G401 (cell line): ENCODE measurements around the gene LINC00237. TPM values are rescaled to one million over a fixed set of nuclear protein-coding genes. Genes with fewer than 3 reads are reported as not detected.

Experiments
- DNase-seq: peaks from one replicate; pipeline ENCODE4 v3.0.0-alpha.2; 2015; ENCODE audit warnings: low spot score
- in situ Hi-C: cut with HindIII; loops from 2 replicates; pipeline ENCODE4 v1.10.0; 2016; ENCODE audit warnings: low sequenced_read_pairs, mixed read lengths
- total RNA-seq: library from RNA; depleted of rRNA; stranded (reverse); fragments of >200 nt; shearing (Covaris generic); gene quantifications from 2 replicates; pipeline ENCODE4 v1.2.3, GENCODE V29; 2014

Gene LINC00237
- total RNA-seq, 1 experiment from 2014 or later = not detected

DNA sequence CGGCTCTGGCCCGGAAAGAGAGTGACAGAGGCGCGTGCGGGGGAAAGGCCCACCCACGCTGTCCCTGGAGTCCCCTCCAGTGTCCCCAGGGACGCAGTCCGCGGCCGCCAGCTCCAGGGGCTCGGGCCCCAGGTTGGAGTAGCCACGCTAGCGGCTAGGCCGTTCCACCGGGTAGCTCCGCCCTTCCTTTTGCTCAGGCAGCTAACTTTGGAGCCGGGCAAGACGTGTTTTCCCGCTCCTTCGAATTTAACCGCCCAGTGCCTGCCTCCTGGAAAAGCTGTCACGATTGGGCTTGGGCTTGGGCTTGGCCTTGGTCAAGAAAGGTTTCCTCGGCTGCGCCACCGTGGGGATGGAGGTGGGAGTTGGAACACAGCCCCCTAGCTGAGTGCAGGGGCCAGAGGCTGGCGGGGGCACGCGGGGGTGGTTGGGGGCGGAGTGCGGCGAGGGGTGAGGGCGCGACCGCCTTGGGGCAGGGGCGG lies 4.7 kb downstream of the LINC00237 start:
- in situ Hi-C loops = no loop called here
- DNase-seq = no peak

DNA sequence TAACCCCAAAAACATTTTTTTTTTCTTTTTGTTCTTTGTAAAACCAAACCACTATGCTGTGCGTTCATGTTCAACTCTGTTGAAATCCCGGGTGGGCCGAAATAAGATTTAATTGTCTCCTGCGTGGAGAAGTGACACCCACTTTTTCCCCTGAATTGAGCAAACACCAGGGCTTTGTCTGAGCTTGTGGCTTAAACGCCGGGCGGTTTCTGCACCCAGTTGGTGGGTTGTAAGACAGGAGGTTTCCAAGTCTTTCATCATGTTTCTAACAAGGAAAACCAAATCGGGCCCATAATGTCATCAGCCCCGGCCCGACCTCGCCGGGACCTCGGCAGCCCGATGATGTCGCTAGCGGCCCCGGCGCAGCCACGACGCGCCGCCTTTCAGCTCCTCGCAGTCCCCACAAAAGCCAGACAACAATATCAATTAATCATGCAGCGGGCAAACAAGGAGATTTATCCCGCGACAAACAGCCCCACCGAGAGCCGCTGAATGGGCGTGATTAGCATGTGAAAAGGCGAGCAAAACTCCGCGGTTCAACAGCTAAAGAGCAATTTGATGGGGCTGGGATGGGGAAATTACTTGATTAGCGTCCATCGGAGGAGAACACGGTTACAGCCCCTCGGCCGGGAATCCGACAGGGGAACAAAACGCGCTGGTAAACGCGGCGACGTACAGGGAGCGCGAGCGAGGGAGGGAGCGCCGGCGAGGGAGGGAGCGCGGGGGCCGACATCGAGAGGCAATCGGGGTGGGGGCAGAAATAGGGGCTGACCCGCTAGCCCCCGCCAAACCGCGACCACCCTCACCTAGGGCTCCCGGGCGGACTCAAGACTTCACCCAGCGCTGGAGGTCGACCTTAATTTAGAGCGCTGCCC lies 5.3 kb downstream of the LINC00237 start:
- in situ Hi-C loops = no loop called here
- DNase-seq = no peak

- DNase-seq = no peak
- in situ Hi-C loops = no loop called here
Observed at GRCh38 chr20:21099751-21100577, 6.2 kb downstream of the LINC00237 start.

DNA sequence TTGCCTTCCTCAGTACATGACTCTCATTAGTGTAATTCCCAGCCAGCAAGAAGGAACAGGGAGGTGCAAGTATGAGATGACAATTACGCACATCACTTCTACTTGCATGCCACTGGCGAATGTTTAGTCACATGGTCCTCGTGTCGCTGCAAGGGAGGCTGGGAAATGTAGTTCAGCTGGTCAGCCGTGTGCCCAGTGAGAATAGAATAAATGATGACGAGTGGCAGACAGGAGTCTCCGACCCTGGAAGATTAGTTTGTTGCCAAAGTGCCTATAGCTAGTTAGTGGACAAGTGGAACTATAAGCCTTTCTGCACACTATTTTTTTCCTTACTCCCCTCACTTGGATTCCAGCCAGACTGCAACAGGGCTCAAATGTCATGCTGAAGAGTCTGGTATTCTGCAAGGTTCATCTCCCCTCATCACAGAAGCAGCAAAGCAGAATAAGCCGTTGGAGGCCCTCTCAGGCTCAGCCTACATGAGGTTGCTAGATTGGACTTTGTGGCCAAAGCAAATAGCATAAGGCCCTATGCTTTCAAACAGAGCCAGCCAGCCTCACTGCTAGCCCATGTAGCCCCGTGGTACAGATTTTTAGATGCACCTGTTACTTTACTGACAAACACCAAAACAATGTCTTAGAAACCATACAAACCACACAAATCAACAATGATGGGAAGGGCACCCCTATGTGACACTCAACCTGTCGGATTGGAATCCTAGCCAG lies 9.7 kb downstream of the LINC00237 start:
- no peak for DNase-seq
- in situ Hi-C loops = no loop called here

DNA sequence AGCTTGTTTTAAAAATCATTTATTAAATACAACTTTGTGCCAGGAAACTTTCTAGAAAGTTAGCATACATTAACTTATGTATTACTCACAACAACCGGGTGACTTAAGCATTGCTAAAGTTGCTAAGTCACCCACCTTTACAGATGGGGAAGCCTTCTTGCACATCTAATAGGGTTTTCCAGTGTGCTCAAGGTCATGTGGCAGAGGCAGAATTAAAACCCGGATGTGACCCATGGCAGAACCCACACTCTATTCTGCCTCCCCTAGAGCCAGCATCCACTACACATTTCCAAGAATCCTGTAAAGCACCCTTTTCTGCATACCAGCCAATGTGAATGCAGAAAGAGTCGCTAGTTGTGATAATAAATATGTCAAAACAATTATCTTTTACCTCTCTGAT lies 13.4 kb downstream of the LINC00237 start:
- no peak for DNase-seq
- in situ Hi-C loops = no loop called here

- no peak for DNase-seq
- in situ Hi-C loops = no loop called here
Observed at GRCh38 chr20:21090721-21091120, 15.4 kb downstream of the LINC00237 start.

GRCh38 chr20:21090111-21090618 lies 16.0 kb downstream of the LINC00237 start:
- in situ Hi-C loops = no loop called here
- DNase-seq = no peak

GRCh38 chr20:21089391-21089790 lies 16.8 kb downstream of the LINC00237 start:
- DNase-seq = no peak
- in situ Hi-C loops = no loop called here

DNA sequence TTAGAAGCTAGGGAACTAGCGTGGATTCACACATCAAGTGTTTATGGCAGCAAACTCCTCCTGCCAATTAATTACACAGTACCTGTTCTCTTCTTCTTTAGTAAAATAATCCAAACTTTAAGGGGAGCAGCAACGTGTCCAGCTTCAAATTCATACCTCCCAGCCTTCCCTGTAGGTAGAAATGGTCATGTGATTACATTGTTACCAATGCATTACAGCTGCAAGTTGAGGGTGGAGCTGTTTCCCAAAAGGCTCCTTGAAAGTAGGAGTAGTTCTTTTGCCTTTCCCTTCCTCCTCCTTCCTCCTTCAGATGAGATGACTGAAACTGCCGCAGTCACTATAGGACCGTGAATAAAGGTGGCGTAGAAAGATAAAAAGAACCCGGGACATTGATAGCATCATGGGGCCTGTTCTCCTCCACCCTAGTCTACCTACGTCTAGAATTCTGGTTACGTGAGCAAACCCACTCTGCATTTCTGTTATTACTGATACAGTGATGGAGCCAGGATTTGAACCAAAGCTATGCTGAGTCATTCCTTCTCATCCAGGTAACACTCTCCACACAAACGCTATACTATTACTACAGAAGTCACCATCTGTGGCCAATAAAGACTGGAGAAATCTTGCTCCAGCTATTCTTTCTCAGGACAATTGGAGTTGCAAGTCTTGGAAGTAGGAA lies 18.2 kb downstream of the LINC00237 start:
- in situ Hi-C loops = no loop called here

GRCh38 chr20:21083825-21084325 lies 22.3 kb downstream of the LINC00237 start:
- no peak for DNase-seq
- in situ Hi-C loops = no loop called here

More for the DNA sequence above, 18.2 kb downstream of the LINC00237 start:
- no peak for DNase-seq

- in situ Hi-C loops = no loop called here
- no peak for DNase-seq
Observed at GRCh38 chr20:21082584-21082983, 23.6 kb downstream of the LINC00237 start.

- DNase-seq = no peak
- in situ Hi-C loops = no loop called here
Observed at GRCh38 chr20:21077809-21078345, 28.3 kb downstream of the LINC00237 start.

- DNase-seq = no peak
- in situ Hi-C loops = no loop called here
Observed at GRCh38 chr20:21076073-21076472, 30.1 kb downstream of the LINC00237 start.

DNA sequence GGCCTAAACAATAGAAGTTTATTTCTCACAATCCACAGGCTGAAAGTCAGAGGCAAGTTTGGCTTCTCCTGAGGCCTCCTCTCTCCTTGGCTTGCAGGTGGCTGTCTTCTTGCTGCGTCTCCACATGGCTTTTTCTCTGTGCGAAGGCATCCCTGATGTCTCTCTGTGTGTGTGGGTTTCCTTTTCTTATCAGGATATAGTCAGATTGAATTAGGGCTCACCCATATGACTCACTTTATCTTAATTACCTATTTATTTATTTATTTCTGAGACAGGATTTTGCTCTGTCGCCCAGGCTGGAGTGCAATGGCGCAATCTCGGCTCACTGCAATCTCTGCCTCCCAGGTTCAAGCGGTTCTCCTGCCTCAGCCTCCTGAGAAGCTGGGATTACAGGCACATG lies 30.7 kb downstream of the LINC00237 start:
- in situ Hi-C loops = no loop called here
- DNase-seq = no peak

GRCh38 chr20:21074605-21075336 lies 31.4 kb downstream of the LINC00237 start:
- DNase-seq = no peak
- in situ Hi-C loops = no loop called here

GRCh38 chr20:21067255-21067654 lies 38.9 kb downstream of the LINC00237 start:
- no peak for DNase-seq
- in situ Hi-C loops = no loop called here

DNA sequence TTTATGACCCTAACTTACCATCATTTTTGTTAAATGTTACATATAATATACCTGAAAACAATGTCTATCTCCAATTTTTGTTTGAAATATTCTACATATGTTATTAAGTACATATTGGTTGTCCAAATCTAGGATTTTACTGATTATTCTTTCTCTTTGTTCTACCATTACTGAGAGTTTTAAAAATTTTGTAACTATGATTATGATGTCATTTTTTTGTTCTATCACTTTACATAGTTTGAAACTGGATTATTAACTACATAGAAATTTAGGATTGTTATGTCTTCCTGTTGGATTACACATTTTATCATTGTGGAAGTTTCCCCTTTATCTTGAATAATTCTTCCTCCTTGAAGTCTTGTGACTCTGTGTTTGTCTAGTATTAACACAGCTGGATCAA lies 41.2 kb downstream of the LINC00237 start:
- in situ Hi-C loops = no loop called here
- DNase-seq = no peak

DNA sequence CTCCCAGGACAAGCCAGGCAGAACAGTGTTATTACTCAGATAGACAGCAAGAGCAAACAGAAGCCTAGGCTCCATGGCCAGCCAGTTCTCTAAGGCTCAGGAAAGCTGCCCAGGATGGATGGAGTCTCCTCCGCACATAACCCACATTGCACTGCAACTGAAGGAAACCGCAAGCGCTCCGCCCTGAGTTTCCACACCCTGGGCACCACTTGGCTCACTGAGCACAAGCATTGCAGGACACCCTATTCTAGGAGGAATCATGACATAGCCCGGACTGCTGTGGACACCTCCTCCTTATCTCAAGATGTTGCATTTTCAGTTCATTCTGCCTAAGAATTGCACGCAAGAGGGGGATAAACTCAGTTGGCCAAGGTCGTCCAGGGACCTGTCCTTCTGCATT lies 42.9 kb downstream of the LINC00237 start:
- in situ Hi-C loops = no loop called here
- no peak for DNase-seq
